ENCODE data around the gene VPS16.
"Not testable (repeated sequence)": the region's sequence is repeated elsewhere in the genome, so short reads cannot be mapped to it uniquely, and the experiment has no call there.

Gene VPS16

GRCh38 chr20:2829376-2829775, 11.2 kb upstream of the VPS16 start (continued):
- TF ChIP-seq BCL6B (tag by site-specific recombination; IDR thresholded peaks at IDR 0.05) = no peak

GRCh38 chr20:2831206-2831605, 9.3 kb upstream of the VPS16 start:
- H3K36me3 ChIP-seq (ENCODE audit: control insufficient read depth in 2 of 2, insufficient read depth in 1 of 2, low read length in 2 of 2) = peaks cover 9 to 20% of the 10 kb centered on the region in 2 experiments; a peak in 2 of 3 replicates
- H3K4me1 ChIP-seq (ENCODE audit: control insufficient read depth, insufficient read depth, low read length); H3K27ac ChIP-seq (ENCODE audit: extremely low read depth, low read depth, low read length); H3K9me3 ChIP-seq (ENCODE audit: control insufficient read depth, insufficient read depth, low read depth, low read length); CTCF ChIA-PET; H3K4me3 ChIP-seq (ENCODE audit: low read depth, low read length): not testable (repeated sequence)
- POLR2A ChIA-PET = interaction anchor here (0.7 kb wide), 2 partner anchors 17 to 179 kb away, joined by 3 to 5 read pairs; partner anchors contain the start of gene NOP56
- 0 out of 2 replicates have a peak, but pooled peaks have one; percentile 13 for TF ChIP-seq ZNF362 (tag by site-specific recombination; IDR thresholded peaks at IDR 0.05)

- Histone ChIP-seq H3K4me3 (ENCODE audit: low read depth, low read length) (no peak overlapping the region), H3K27ac (ENCODE audit: extremely low read depth, low read depth, low read length) (no peak overlapping the region), H3K4me1 (ENCODE audit: control insufficient read depth, insufficient read depth, low read length) (no peaks in the 10 kb centered on the region), H3K36me3 (ENCODE audit: control insufficient read depth in 2 of 2, insufficient read depth in 1 of 2, low read length in 2 of 2) (peaks cover 9 to 46% of the 10 kb centered on the region in 2 experiments; a peak in 2 of 3 replicates), H3K9me3 (ENCODE audit: control insufficient read depth, insufficient read depth, low read depth, low read length) (no peaks in the 10 kb centered on the region)
- ChIA-PET POLR2A (interaction anchor here (1.2 kb wide), 1 partner anchor 48 kb away, joined by 3 read pairs; no protein-coding TSS in a partner anchor), CTCF (interaction anchor here (0.6 to 2.4 kb wide), 4 partner anchors 17 to 91 kb away, joined by 3 to 10 read pairs (median 5); no protein-coding TSS in a partner anchor)
- no peak for TF ChIP-seq ZNF2 (tag by site-specific recombination; IDR thresholded peaks at IDR 0.05)
- no peak for TF ChIP-seq ZNF423 (tag by site-specific recombination; IDR thresholded peaks at IDR 0.05)
- TF ChIP-seq ZNF280D (tag by site-specific recombination; IDR thresholded peaks at IDR 0.05) = no peak
These were observed 6.8 kb upstream of the VPS16 start for GRCh38 chr20:2833761-2834160.

- no peak overlapping the region for H3K27ac ChIP-seq (ENCODE audit: extremely low read depth, low read depth, low read length)
- H3K9me3 ChIP-seq (ENCODE audit: control insufficient read depth, insufficient read depth, low read depth, low read length) = no peaks in the 10 kb centered on the region
- no peak overlapping the region for H3K4me3 ChIP-seq (ENCODE audit: low read depth, low read length)
- peaks cover 9 to 53% of the 10 kb centered on the region in 2 experiments; a peak in 2 of 3 replicates for H3K36me3 ChIP-seq (ENCODE audit: control insufficient read depth in 2 of 2, insufficient read depth in 1 of 2, low read length in 2 of 2)
- POLR2A ChIA-PET = interaction anchor here (0.5 kb wide), 1 partner anchor 100 kb away, joined by 3 read pairs; no protein-coding TSS in a partner anchor
- CTCF ChIA-PET = interaction anchor here (0.6 to 2.4 kb wide), 4 partner anchors 16 to 180 kb away, joined by 3 to 10 read pairs (median 4); no protein-coding TSS in a partner anchor
- H3K4me1 ChIP-seq (ENCODE audit: control insufficient read depth, insufficient read depth, low read length) = no peaks in the 10 kb centered on the region
- TF ChIP-seq MYNN (tag by site-specific recombination; IDR thresholded peaks at IDR 0.05; ENCODE audit: borderline replicate concordance) = no peak
- no peak for TF ChIP-seq ZNF184 (tag by site-specific recombination; IDR thresholded peaks at IDR 0.05)
- no peak for TF ChIP-seq ZFP69B (tag by site-specific recombination; IDR thresholded peaks at IDR 0.05)
- no peak for TF ChIP-seq ZNF16 (tag by site-specific recombination; IDR thresholded peaks at IDR 0.05; ENCODE audit: low read depth)
- TF ChIP-seq ZNF146 (tag by site-specific recombination; IDR thresholded peaks at IDR 0.05) = no peak
- TF ChIP-seq PRDM6 (tag by site-specific recombination; IDR thresholded peaks at IDR 0.05) = no peak
- no peak for TF ChIP-seq ZNF324 (tag by site-specific recombination; IDR thresholded peaks at IDR 0.05)
- no peak for TF ChIP-seq ZNF791 (tag by site-specific recombination; IDR thresholded peaks at IDR 0.05)
- no peak for TF ChIP-seq PRDM2 (tag by site-specific recombination; IDR thresholded peaks at IDR 0.05; ENCODE audit: borderline replicate concordance)
These were observed 6.0 kb upstream of the VPS16 start for GRCh38 chr20:2834401-2835110.
